GM12865 (cell line): ENCODE measurements around the gene PRIMA1.
A peak's percentile ranks its signal among the peaks of the same experiment; 100 is the strongest.

Source experiments
- DNase-seq: peaks from one replicate; pipeline ENCODE4 v3.0.0; 2010; ENCODE audit warnings: low read depth
- H3K4me3 ChIP-seq: 2 replicates; pipeline ENCODE4 v1.5.1; 2011; ENCODE audit warnings: mild to moderate bottlenecking, low read depth, low read length, control low read depth
- CTCF ChIP-seq: IDR thresholded peaks from 2 replicates; pipeline ENCODE4 v1.5.1; 2011; ENCODE audit warnings: low read length, control low read depth, low read depth, inconsistent platforms; ENCODE audit not compliant: insufficient read depth; ENCODE audit errors: missing control alignments

PRIMA1 gene

DNA sequence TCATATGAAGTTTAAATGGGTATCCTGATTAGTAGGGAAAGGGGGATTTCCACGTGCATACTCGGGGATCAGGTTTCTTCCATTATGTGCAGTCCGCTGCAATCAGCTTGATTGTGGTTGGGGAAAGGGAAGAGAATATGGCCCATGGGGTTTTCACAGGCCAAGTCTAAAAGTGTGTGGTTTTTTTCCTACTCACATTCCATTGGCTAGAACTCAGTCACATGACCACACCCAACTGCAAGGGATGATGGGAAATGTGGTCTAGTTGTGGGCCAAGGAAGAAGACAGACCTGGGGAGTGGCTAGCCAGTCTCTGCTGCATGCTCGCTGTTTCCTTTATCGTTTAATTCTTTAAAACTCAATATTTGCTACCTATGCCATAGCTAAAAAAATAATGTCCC lies 105.1 kb downstream of the PRIMA1 start:
- peak; percentile 12 for DNase-seq
- TF ChIP-seq CTCF: no peak
- no peak overlapping the region for H3K4me3 ChIP-seq

GRCh38 chr14:93682459-93682858 lies 105.8 kb downstream of the PRIMA1 start:
- TF ChIP-seq CTCF: no peak
- no peak for DNase-seq
- H3K4me3 ChIP-seq: no peak overlapping the region

DNA sequence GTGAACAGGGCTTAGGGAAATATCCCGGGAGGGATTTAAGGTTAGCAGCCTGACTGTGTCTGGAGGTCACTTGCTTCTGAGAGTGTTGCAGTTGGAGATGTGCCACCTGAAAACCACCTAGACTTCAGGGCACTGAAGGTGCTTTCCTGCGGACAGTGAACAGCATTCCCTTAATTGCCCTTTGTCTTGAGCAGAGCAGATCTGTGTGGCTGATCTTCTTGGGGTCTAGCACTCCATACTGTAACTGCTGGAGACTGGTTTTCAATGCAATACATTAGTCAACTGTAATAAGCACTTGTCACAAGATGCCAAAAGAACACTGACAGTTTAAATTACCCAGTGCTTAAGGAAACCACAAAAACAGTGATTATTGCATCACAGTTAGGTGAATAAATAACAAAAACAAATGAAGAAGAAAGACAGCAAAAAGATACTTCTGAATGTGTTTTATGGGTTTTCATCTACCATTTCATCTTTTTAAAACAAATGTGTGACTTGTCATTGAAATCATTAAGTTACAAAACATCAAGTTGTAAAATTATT lies 111.8 kb downstream of the PRIMA1 start:
- no peak for DNase-seq
- no peak overlapping the region for H3K4me3 ChIP-seq
- no peak for TF ChIP-seq CTCF

- no peak for DNase-seq
- no peak for TF ChIP-seq CTCF
- no peak overlapping the region for H3K4me3 ChIP-seq
These were observed 112.6 kb downstream of the PRIMA1 start for GRCh38 chr14:93675651-93676050.

- TF ChIP-seq CTCF: no peak
- H3K4me3 ChIP-seq: no peak overlapping the region
- DNase-seq: no peak
These were observed 113.9 kb downstream of the PRIMA1 start for GRCh38 chr14:93674343-93674742.

- DNase-seq: no peak
- H3K4me3 ChIP-seq: no peak overlapping the region
- no peak for TF ChIP-seq CTCF
These were observed 118.7 kb downstream of the PRIMA1 start for GRCh38 chr14:93669632-93670031.
